Esophagus muscularis mucosa (tissue), 4 donors: ENCODE results near the gene ELFN2.

Experiments
- CTCF ChIP-seq, 3 experiments: fragments of 200-600 bp in 2 of 3; fragments of 450-650 bp in 1 of 3; sonication (generic) in 2 of 3; IDR thresholded peaks; one replicate each; pipeline ENCODE4 v1.5.1; 2017 to 2019; ENCODE audit warnings: antibody characterized with exemption in 3 of 3, mild to moderate bottlenecking in 2 of 3, moderate library complexity in 1 of 3
- EP300 ChIP-seq: sonication (generic); formaldehyde crosslinking; IDR thresholded peaks from one replicate; pipeline ENCODE4 v1.6.1; 2017; ENCODE audit warnings: antibody characterized with exemption
- POLR2A ChIP-seq: fragments of 450-650 bp; IDR thresholded peaks from one replicate; pipeline ENCODE4 v1.6.1; 2017; ENCODE audit warnings: antibody characterized with exemption, moderate library complexity, mild to moderate bottlenecking, low read depth
- POLR2AphosphoS5 ChIP-seq, 2 donors: sonication (generic); formaldehyde crosslinking; IDR thresholded peaks; one replicate each; pipeline ENCODE4 v1.6.1; 2017; ENCODE audit warnings: antibody characterized with exemption in 2 of 2

DNA sequence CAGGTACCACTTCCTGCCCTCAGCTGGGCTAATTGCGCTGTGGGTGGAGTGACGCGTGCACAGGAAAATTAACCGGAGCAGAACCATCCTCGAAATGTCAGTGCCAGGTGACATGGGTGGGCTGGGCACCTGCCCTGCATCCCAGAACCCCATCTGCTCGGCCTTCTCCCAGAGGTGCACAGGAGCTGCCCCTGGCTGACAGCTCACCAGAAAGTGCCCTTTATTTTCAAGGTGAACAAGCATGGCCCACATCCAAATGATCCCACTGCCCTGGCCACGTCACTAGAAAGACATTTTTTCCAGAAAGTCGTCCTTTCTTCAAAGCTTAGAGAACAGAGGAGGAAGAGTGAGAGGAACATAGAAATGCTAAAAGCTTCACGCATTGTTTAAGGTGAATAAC is 4.1 kb upstream of the ELFN2 start:
- TF ChIP-seq CTCF (IDR thresholded peaks at IDR 0.05), result no peak
- no peak for TF ChIP-seq POLR2A
- TF ChIP-seq POLR2AphosphoS5 (IDR thresholded peaks at IDR 0.05), result no peak
- TF ChIP-seq EP300, result no peak
